Measurements from ENCODE around the gene GRIK4.

GRCh38 chr11:120627327-120628163 lies 116.0 kb downstream of the GRIK4 start:
- TF ChIP-seq, protein P1, sequence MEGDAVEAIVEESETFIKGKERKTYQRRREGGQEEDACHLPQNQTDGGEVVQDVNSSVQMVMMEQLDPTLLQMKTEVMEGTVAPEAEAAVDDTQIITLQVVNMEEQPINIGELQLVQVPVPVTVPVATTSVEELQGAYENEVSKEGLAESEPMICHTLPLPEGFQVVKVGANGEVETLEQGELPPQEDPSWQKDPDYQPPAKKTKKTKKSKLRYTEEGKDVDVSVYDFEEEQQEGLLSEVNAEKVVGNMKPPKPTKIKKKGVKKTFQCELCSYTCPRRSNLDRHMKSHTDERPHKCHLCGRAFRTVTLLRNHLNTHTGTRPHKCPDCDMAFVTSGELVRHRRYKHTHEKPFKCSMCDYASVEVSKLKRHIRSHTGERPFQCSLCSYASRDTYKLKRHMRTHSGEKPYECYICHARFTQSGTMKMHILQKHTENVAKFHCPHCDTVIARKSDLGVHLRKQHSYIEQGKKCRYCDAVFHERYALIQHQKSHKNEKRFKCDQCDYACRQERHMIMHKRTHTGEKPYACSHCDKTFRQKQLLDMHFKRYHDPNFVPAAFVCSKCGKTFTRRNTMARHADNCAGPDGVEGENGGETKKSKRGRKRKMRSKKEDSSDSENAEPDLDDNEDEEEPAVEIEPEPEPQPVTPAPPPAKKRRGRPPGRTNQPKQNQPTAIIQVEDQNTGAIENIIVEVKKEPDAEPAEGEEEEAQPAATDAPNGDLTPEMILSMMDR (IDR thresholded peaks at IDR 0.05; ENCODE audit: extremely low read depth in 1 of 2, insufficient read depth in 1 of 2, low read depth in 1 of 2, low read length in 2 of 2) = no peak
- TF ChIP-seq POLR2AphosphoS5 (IDR thresholded peaks at IDR 0.05; ENCODE audit: insufficient read depth, low read depth, low read length) (no peak), POLR2A (IDR thresholded peaks at IDR 0.05; ENCODE audit: low read depth, low read length) (no peak), MYC (IDR thresholded peaks at IDR 0.05; ENCODE audit: low read depth, low read length) (no peak), JUN (IDR thresholded peaks at IDR 0.05; ENCODE audit: borderline replicate concordance, insufficient read depth, insufficient read length, low read depth) (no peak), EZH2 (IDR thresholded peaks at IDR 0.05; ENCODE audit: borderline replicate concordance, low read depth, low read length, severe bottlenecking) (no peak), MAX (IDR thresholded peaks at IDR 0.05; ENCODE audit: insufficient read depth, insufficient read length) (no peak)
